DOHH2 (cell line): ENCODE data around the gene RABL3.

Source experiments
- EZH2phosphoT487 ChIP-seq: fragments of 200-600 bp; sonication (generic); IDR thresholded peaks from 2 replicates; pipeline ENCODE4 v1.6.1; 2017; ENCODE audit warnings: borderline replicate concordance, mild to moderate bottlenecking, antibody characterized with exemption, low read length, moderate library complexity, mixed read lengths
- TF ChIP-seq, protein P1 (sequence below): fragments of 200-600 bp; sonication (generic); IDR thresholded peaks from one replicate; pipeline ENCODE4 v1.5.1; 2014; ENCODE audit warnings: antibody characterized with exemption, mild to moderate bottlenecking, low read depth, low read length; ENCODE audit not compliant: poor library complexity, severe bottlenecking

DNA sequence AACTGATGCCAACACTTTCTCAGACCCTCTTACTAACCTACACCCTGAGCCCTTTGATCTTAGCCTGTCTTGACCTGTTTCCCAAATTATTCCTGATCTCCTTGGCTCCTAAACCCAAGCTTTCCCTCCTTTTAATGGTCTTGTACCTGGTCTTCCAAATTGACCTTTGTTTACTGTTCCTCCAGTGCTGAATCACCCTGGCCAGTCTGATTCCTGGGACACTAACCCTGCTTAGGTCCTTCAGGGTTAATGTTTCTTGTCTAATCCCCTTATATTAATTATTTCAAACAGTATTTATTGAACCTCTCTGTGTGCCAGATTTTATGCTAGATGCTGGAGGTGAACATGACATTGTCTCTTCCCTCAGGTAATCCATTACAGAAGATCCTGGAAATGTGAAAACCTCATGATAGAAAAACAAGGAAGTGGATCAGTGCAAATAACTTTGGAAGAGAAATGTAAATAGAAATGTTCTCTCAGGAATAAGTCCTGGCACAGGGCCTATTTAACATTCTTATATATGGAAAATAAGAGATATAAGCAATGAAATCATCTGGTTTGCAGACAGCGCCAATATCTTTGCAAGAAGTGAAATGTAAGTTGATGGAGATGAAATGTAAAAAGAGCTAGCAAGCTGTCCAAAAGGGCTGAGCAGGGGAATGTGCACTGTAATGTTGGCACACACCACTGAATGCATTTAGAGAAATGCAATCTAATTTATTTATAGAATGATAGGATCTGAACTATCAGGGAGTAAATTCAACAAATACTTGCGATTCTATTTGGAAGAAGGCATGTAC, 81.0 kb downstream of the RABL3 start:
- TF ChIP-seq, protein P1, sequence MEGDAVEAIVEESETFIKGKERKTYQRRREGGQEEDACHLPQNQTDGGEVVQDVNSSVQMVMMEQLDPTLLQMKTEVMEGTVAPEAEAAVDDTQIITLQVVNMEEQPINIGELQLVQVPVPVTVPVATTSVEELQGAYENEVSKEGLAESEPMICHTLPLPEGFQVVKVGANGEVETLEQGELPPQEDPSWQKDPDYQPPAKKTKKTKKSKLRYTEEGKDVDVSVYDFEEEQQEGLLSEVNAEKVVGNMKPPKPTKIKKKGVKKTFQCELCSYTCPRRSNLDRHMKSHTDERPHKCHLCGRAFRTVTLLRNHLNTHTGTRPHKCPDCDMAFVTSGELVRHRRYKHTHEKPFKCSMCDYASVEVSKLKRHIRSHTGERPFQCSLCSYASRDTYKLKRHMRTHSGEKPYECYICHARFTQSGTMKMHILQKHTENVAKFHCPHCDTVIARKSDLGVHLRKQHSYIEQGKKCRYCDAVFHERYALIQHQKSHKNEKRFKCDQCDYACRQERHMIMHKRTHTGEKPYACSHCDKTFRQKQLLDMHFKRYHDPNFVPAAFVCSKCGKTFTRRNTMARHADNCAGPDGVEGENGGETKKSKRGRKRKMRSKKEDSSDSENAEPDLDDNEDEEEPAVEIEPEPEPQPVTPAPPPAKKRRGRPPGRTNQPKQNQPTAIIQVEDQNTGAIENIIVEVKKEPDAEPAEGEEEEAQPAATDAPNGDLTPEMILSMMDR: no peak
- TF ChIP-seq EZH2phosphoT487: no peak
